ENCODE results near the gene PDLIM5. TPM values are rescaled to one million over a fixed set of nuclear protein-coding genes. Genes with fewer than 3 reads are reported as not detected.

PDLIM5 gene
- total RNA-seq, 1 experiment from 2014 or later: 44.7 TPM

DNA sequence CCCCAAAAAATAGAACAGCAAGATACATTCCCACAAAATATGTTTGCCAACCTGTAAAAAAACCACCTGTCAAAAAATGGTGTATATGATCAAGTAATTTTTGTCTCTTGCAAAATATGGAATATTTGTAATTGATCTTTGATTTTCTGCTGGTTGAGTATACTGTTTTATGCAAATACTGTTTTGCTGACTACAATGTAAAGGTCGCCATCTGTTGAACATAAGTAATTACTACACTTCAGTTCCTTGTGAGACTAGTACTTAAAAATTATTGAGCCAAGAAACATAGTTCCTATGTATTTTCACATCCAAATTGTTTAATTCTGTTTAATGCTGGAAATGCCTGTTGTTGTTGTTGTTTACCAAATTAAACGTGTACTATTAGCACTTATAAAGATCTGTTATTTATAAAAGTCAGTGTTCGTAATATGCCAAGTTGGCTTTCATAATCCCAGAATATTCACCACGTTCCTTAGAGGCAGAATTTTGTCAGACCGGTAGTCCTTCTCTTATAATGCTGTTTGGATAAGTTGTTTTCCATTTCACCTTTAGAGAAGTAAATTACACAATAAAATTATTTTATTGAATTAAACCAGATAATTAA is 144.2 kb downstream of the PDLIM5 start:
- Histone ChIP-seq H3K4me3 (ENCODE audit: low read depth in 2 of 2, low read length in 2 of 2) (no peak overlapping the region), H3K27ac (ENCODE audit: low read length) (no peak overlapping the region), H3K27me3 (ENCODE audit: control insufficient read depth, insufficient read depth, low read length) (no peaks in the 10 kb centered on the region), H3K36me3 (ENCODE audit: control insufficient read depth, insufficient read depth, low read length) (no peaks in the 10 kb centered on the region; the same call in 1 of the 2 replicates), H3K4me1 (ENCODE audit: control insufficient read depth, insufficient read depth, low read length) (no peaks in the 10 kb centered on the region), H3K9me3 (ENCODE audit: control insufficient read depth, insufficient read depth, low read depth, low read length) (no peaks in the 10 kb centered on the region)
- DNase-seq (ENCODE audit: low read depth, low spot score) (peak; percentile 27), ATAC-seq (no peak)
- in situ Hi-C loops (cut with HindIII; ENCODE audit: low pct_unique_long_range_greater_than_20kb, low sequenced_read_pairs): no loop called here
- no TSS peak for BruUV-seq (replicated peaks)
- intact Hi-C loops (cut with micrococcal nuclease; ENCODE audit: unreplicated experiment): loop anchor here (1.0 kb wide), 1 partner anchor 190 kb away; no protein-coding TSS in a partner anchor
- TF ChIP-seq POLR2AphosphoS5 (IDR thresholded peaks at IDR 0.05; ENCODE audit: low read depth, low read length) (no peak), TCF7L2 (IDR thresholded peaks at IDR 0.05; ENCODE audit: low read depth, low read length) (no peak)
- TF ChIP-seq, protein P1, sequence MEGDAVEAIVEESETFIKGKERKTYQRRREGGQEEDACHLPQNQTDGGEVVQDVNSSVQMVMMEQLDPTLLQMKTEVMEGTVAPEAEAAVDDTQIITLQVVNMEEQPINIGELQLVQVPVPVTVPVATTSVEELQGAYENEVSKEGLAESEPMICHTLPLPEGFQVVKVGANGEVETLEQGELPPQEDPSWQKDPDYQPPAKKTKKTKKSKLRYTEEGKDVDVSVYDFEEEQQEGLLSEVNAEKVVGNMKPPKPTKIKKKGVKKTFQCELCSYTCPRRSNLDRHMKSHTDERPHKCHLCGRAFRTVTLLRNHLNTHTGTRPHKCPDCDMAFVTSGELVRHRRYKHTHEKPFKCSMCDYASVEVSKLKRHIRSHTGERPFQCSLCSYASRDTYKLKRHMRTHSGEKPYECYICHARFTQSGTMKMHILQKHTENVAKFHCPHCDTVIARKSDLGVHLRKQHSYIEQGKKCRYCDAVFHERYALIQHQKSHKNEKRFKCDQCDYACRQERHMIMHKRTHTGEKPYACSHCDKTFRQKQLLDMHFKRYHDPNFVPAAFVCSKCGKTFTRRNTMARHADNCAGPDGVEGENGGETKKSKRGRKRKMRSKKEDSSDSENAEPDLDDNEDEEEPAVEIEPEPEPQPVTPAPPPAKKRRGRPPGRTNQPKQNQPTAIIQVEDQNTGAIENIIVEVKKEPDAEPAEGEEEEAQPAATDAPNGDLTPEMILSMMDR (IDR thresholded peaks at IDR 0.05): peak; percentile 50; the same call in 1 of the 2 replicates
- ChIA-PET CTCF (no interaction called here), POLR2A (no interaction called here)

DNA sequence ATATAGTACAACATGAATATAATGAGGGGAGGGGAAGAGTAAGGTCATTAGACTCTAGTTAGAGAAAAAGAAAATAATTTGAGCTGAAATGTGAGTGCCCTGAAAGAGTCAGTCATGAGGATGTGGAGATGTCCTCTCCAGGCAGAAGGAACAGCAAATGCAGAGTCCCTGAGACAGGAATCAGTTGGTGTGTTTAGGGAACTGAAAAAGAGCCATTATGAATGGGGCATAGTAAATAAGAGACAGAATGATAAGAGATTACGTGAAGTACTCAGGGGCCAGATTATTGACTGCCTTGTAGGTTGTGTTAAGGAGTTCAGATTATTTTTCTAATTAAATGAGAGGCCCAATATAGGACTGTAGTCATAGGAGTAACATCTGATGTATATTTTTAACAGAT is 147.0 kb downstream of the PDLIM5 start:
- POLR2A ChIA-PET: no interaction called here
- DNase-seq (ENCODE audit: low read depth, low spot score) (no peak), ATAC-seq (no peak)
- in situ Hi-C loops (cut with HindIII; ENCODE audit: low pct_unique_long_range_greater_than_20kb, low sequenced_read_pairs) (no loop called here), intact Hi-C loops (cut with micrococcal nuclease; ENCODE audit: unreplicated experiment) (no loop called here)
- Histone ChIP-seq H3K27ac (ENCODE audit: low read length) (no peak overlapping the region), H3K36me3 (ENCODE audit: control insufficient read depth, insufficient read depth, low read length) (no peaks in the 10 kb centered on the region; the same call in 1 of the 2 replicates), H3K4me1 (ENCODE audit: control insufficient read depth, insufficient read depth, low read length) (no peaks in the 10 kb centered on the region), H3K4me3 (ENCODE audit: low read depth in 2 of 2, low read length in 2 of 2) (no peak overlapping the region), H3K9me3 (ENCODE audit: control insufficient read depth, insufficient read depth, low read depth, low read length) (no peaks in the 10 kb centered on the region), H3K27me3 (ENCODE audit: control insufficient read depth, insufficient read depth, low read length) (no peaks in the 10 kb centered on the region)
- no peak for TF ChIP-seq TCF7L2 (IDR thresholded peaks at IDR 0.05; ENCODE audit: low read depth, low read length)
- TF ChIP-seq, protein P1 (IDR thresholded peaks at IDR 0.05): no peak
- no peak for TF ChIP-seq SIN3A (IDR thresholded peaks at IDR 0.05; ENCODE audit: borderline replicate concordance, insufficient read depth, low read depth, low read length)
- TF ChIP-seq, protein P2, sequence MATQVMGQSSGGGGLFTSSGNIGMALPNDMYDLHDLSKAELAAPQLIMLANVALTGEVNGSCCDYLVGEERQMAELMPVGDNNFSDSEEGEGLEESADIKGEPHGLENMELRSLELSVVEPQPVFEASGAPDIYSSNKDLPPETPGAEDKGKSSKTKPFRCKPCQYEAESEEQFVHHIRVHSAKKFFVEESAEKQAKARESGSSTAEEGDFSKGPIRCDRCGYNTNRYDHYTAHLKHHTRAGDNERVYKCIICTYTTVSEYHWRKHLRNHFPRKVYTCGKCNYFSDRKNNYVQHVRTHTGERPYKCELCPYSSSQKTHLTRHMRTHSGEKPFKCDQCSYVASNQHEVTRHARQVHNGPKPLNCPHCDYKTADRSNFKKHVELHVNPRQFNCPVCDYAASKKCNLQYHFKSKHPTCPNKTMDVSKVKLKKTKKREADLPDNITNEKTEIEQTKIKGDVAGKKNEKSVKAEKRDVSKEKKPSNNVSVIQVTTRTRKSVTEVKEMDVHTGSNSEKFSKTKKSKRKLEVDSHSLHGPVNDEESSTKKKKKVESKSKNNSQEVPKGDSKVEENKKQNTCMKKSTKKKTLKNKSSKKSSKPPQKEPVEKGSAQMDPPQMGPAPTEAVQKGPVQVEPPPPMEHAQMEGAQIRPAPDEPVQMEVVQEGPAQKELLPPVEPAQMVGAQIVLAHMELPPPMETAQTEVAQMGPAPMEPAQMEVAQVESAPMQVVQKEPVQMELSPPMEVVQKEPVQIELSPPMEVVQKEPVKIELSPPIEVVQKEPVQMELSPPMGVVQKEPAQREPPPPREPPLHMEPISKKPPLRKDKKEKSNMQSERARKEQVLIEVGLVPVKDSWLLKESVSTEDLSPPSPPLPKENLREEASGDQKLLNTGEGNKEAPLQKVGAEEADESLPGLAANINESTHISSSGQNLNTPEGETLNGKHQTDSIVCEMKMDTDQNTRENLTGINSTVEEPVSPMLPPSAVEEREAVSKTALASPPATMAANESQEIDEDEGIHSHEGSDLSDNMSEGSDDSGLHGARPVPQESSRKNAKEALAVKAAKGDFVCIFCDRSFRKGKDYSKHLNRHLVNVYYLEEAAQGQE (IDR thresholded peaks at IDR 0.05; ENCODE audit: insufficient read depth in 1 of 2, low read depth in 2 of 2, low read length in 1 of 2): no peak
- no peak for TF ChIP-seq POLR2AphosphoS5 (IDR thresholded peaks at IDR 0.05; ENCODE audit: low read depth, low read length)
- BruUV-seq (replicated peaks): no TSS peak
- CTCF ChIA-PET: no interaction called here
